Measurements from ENCODE around the gene RNF6.

The RNF6 gene

DNA sequence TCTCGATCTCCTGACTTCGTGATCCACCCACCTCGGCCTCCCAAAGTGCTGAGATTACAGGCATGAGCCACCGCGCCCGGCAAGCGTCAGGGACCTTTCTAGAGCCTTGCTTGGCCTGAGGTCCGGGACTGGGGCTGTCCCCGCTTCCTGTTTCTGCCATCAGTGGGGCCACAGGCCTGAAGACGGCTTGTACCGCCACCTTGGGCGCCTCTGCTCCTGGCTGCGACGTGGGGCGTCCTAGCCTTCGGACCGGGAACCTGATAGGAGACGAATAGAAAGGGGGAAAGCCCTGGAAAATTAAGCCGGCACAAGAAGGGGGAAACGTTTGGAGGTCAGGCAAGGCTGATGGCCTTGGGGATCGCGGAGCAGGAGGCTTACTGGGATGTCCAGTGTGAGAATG lies 35.1 kb downstream of the RNF6 start:
- Histone ChIP-seq H3K4me1 (ENCODE audit: control insufficient read depth, low read depth, low read length) (no peaks in the 10 kb centered on the region), H3K36me3 (ENCODE audit: control insufficient read depth, low read depth, low read length) (no peaks in the 10 kb centered on the region), H3K9ac (ENCODE audit: low read length) (no peak overlapping the region), H3K9me3 (ENCODE audit: control insufficient read depth, low read depth, low read length) (no peaks in the 10 kb centered on the region), H3K27me3 (ENCODE audit: control insufficient read depth, insufficient read depth, low read length) (peaks cover 8% of the 10 kb centered on the region), H3K4me3 (ENCODE audit: low read length) (peak overlapping the region; percentile 26), H3K27ac (ENCODE audit: low read length) (no peak overlapping the region)

DNA sequence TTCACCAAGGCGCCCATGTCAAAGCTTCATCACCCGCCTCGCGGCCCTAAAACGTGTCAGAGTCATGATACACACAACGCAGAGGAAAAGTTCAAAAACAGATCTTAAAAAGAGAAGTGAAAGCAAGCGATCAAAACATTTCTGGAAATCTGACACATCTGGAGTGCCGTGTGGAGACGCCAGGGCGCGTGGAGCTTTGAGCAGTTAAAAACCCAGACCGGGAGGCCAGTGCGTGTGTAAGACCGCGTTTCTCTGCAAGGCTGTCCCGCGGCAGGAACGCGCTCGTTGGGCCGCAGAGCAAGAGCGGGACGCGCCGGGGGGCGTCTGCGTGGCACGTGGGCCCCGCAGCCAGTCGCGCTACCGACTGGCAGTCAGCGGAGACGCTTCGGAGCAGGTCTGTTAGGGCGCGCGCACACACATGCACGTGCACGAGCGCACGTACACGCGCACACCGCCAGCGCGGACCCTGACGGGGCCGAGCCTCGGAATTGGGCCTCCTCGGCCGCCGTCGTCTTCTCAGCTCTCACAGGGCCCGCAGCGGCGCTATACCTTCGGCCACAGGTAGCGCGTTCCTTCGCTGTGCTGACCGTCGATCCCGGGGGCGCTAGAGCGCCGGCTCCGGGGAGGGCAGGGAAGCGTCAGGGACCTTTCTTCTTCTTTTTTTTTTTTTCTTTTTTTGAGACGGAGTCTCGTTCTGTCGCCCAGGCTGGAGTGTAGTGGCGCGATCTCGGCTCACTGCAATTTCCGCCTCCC lies 35.8 kb downstream of the RNF6 start:
- Histone ChIP-seq H3K9me3 (ENCODE audit: control insufficient read depth, low read depth, low read length) (no peaks in the 10 kb centered on the region), H3K4me3 (ENCODE audit: low read length) (peak overlapping the region; percentile 80), H3K27ac (ENCODE audit: low read length) (no peak overlapping the region), H3K27me3 (ENCODE audit: control insufficient read depth, insufficient read depth, low read length) (peaks cover 8% of the 10 kb centered on the region), H3K4me1 (ENCODE audit: control insufficient read depth, low read depth, low read length) (no peaks in the 10 kb centered on the region), H3K36me3 (ENCODE audit: control insufficient read depth, low read depth, low read length) (no peaks in the 10 kb centered on the region), H3K9ac (ENCODE audit: low read length) (peak overlapping the region; percentile 53)

DNA sequence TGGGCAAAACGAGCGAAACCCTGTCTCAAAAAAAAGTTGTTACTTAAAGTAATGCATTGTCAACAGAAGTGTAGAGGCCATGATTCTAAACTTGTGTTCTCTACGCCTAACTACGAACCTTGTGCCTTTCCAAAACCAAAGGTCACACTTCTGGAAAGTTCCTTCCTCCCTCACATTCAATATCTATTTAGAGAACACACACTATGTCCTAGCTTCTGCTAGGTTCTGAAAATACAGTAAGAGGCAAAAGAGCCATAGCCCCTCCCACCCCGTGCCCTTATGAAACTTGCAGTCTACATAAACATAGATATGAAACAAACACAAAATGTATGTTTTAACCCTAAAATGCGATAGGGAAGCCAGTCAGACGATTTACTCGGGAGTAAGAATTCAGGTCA lies 36.4 kb downstream of the RNF6 start:
- Histone ChIP-seq H3K27me3 (ENCODE audit: control insufficient read depth, insufficient read depth, low read length) (peaks cover 8% of the 10 kb centered on the region), H3K36me3 (ENCODE audit: control insufficient read depth, low read depth, low read length) (no peaks in the 10 kb centered on the region), H3K4me3 (ENCODE audit: low read length) (peak overlapping the region; percentile 80), H3K9ac (ENCODE audit: low read length) (peak overlapping the region; percentile 53), H3K9me3 (ENCODE audit: control insufficient read depth, low read depth, low read length) (no peaks in the 10 kb centered on the region), H3K27ac (ENCODE audit: low read length) (no peak overlapping the region), H3K4me1 (ENCODE audit: control insufficient read depth, low read depth, low read length) (no peaks in the 10 kb centered on the region)

DNA sequence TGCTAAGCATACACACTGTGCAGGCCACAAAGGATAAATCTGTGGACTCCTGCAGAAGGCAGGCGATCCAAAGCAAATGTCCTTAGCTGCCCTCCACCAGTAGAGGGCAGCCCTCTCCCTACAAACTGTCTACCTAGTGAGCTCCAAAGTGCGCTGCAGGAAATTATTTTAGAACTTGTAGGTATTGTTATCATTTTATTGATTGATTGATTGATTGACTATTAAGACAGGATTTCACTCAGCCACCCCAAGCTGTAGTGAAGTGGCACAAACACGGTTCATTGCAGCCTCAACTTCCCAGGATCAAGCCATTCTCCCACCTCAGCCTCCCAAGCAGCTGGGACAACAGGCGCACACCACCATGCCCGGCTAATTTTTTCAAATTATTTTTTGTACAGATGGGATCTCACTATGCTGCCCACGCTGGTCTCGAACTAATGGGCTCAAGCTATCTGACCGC lies 37.3 kb downstream of the RNF6 start:
- peaks cover 8% of the 10 kb centered on the region for H3K27me3 ChIP-seq (ENCODE audit: control insufficient read depth, insufficient read depth, low read length)

DNA sequence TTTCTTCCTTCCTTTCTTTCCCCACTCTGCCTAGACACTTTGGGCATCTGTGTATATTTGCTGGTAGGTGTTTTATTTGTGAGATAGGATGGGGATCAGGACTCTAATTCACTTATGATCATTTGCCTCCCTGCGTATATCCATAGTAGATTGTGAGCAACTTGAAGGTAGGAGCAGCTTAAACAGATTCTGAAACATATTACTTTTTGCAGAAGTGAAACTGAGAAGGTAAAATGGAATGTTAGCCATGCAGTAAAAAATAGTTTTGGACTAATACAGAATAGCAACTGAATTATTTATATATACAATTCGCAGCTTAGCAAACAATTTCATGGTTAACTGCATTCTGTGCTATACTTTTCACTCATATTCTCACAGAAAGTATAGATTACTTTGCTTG lies 38.7 kb downstream of the RNF6 start:
- Histone ChIP-seq H3K27ac (ENCODE audit: low read length) (no peak overlapping the region), H3K27me3 (ENCODE audit: control insufficient read depth, insufficient read depth, low read length) (peaks cover 8% of the 10 kb centered on the region), H3K36me3 (ENCODE audit: control insufficient read depth, low read depth, low read length) (no peaks in the 10 kb centered on the region), H3K9me3 (ENCODE audit: control insufficient read depth, low read depth, low read length) (no peaks in the 10 kb centered on the region), H3K4me1 (ENCODE audit: control insufficient read depth, low read depth, low read length) (no peaks in the 10 kb centered on the region), H3K9ac (ENCODE audit: low read length) (no peak overlapping the region), H3K4me3 (ENCODE audit: low read length) (no peak overlapping the region)

More for the DNA sequence above, 37.3 kb downstream of the RNF6 start:
- H3K27ac ChIP-seq (ENCODE audit: low read length), result no peak overlapping the region
- H3K9ac ChIP-seq (ENCODE audit: low read length), result no peak overlapping the region
- no peaks in the 10 kb centered on the region for H3K4me1 ChIP-seq (ENCODE audit: control insufficient read depth, low read depth, low read length)
- H3K4me3 ChIP-seq (ENCODE audit: low read length), result no peak overlapping the region
- no peaks in the 10 kb centered on the region for H3K9me3 ChIP-seq (ENCODE audit: control insufficient read depth, low read depth, low read length)
- no peaks in the 10 kb centered on the region for H3K36me3 ChIP-seq (ENCODE audit: control insufficient read depth, low read depth, low read length)

DNA sequence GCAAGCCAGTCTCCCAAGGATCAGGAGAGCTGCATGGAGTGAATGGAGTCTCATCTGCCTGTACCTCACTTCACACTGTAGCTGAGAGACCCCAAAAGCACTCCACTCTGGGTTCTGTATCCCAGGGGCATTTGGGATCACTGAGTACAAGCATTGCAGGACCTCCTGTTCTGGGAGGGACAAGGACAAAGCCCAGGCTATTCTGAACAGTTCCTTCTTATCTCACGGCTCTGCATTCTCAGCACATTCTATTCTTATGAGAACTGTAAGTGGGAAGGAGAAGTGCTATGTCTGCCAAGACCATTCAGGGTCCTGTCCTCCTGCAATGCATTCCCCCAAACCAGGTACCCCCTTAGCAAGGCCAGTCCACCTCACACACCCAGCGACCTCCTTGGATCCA lies 42.8 kb downstream of the RNF6 start:
- H3K27ac ChIP-seq (ENCODE audit: low read length), result no peak overlapping the region
- H3K27me3 ChIP-seq (ENCODE audit: control insufficient read depth, insufficient read depth, low read length), result no peaks in the 10 kb centered on the region
- no peak overlapping the region for H3K4me3 ChIP-seq (ENCODE audit: low read length)
- H3K36me3 ChIP-seq (ENCODE audit: control insufficient read depth, low read depth, low read length), result no peaks in the 10 kb centered on the region
- no peaks in the 10 kb centered on the region for H3K9me3 ChIP-seq (ENCODE audit: control insufficient read depth, low read depth, low read length)
- H3K9ac ChIP-seq (ENCODE audit: low read length), result no peak overlapping the region
- no peaks in the 10 kb centered on the region for H3K4me1 ChIP-seq (ENCODE audit: control insufficient read depth, low read depth, low read length)

DNA sequence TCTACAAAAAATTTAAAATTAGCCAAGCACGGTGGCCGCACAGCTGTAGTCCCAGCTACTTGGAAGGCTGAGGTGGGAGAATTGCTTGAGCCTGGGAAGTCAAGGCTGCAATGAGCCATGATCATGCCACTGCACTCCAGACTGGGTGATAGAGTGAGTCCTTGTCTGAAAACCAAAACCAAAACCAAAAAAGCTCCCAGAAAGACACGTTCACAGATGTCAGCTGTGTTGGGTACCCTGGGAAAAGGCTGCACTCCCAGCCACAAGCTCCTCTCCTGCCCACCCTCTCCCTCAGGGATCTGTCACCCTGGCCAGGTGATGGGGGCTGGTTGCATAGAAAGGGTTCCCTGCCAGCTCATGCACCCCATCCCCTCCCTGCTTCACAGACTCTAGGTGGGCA lies 53.3 kb downstream of the RNF6 start:
- H3K4me1 ChIP-seq (ENCODE audit: control insufficient read depth, low read depth, low read length), result no peaks in the 10 kb centered on the region
- H3K4me3 ChIP-seq (ENCODE audit: low read length), result no peak overlapping the region
- H3K27ac ChIP-seq (ENCODE audit: low read length), result no peak overlapping the region
- no peaks in the 10 kb centered on the region for H3K27me3 ChIP-seq (ENCODE audit: control insufficient read depth, insufficient read depth, low read length)
- H3K36me3 ChIP-seq (ENCODE audit: control insufficient read depth, low read depth, low read length), result no peaks in the 10 kb centered on the region
- no peaks in the 10 kb centered on the region for H3K9me3 ChIP-seq (ENCODE audit: control insufficient read depth, low read depth, low read length)
- H3K9ac ChIP-seq (ENCODE audit: low read length), result no peak overlapping the region

DNA sequence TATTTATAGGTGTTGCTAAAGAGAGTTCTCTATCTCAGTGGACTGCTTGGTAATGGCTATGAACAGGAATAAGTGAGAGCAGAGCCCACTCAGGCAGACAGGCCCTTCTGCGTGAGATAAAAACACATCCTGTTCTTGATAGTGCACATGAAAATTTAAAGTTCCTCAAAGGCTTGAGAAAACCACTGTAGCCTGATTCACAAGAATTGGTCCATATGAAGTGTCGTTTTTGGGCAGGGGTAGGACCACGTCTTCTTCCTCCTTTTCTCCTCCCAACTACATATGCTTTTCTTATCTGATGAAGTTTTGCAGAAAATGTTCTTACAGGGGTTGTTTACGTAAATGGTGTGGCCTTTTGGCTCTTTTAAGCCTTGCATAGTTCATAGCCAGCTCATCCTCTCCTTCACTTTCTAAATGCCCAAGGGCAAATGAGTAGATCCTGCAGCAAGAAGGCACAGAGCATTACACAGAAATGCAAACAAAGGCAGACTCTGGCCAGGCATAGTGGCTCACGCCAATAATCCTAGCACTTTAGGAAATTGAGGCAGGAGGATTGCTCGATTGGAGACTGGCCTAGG lies 53.8 kb downstream of the RNF6 start:
- H3K4me3 ChIP-seq (ENCODE audit: low read length), result no peak overlapping the region
- no peak overlapping the region for H3K9ac ChIP-seq (ENCODE audit: low read length)
- H3K9me3 ChIP-seq (ENCODE audit: control insufficient read depth, low read depth, low read length), result no peaks in the 10 kb centered on the region
- no peaks in the 10 kb centered on the region for H3K27me3 ChIP-seq (ENCODE audit: control insufficient read depth, insufficient read depth, low read length)
- H3K4me1 ChIP-seq (ENCODE audit: control insufficient read depth, low read depth, low read length), result no peaks in the 10 kb centered on the region
- H3K36me3 ChIP-seq (ENCODE audit: control insufficient read depth, low read depth, low read length), result no peaks in the 10 kb centered on the region
- H3K27ac ChIP-seq (ENCODE audit: low read length), result no peak overlapping the region

DNA sequence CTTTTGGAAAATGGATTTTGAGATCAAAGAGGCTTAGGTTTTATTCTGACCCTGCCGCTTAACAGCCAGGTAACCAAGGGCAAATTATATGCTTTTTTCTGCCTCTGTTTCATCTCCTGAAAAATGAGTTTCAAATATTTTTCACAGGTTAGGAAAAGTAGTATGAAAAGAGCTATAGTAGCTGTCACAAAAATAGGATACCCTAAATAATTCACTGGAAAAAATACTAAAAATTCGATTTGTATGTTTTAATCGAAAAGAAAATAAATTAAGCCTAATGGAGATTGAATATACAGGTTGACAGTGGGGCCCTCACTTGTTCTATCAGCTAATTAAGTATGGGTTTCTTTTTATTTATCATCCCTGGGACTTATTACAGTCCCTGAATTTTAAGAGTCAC lies 58.3 kb downstream of the RNF6 start:
- Histone ChIP-seq H3K9me3 (ENCODE audit: control insufficient read depth, low read depth, low read length) (no peaks in the 10 kb centered on the region), H3K4me1 (ENCODE audit: control insufficient read depth, low read depth, low read length) (no peaks in the 10 kb centered on the region), H3K36me3 (ENCODE audit: control insufficient read depth, low read depth, low read length) (no peaks in the 10 kb centered on the region), H3K4me3 (ENCODE audit: low read length) (no peak overlapping the region), H3K27ac (ENCODE audit: low read length) (no peak overlapping the region), H3K27me3 (ENCODE audit: control insufficient read depth, insufficient read depth, low read length) (no peaks in the 10 kb centered on the region), H3K9ac (ENCODE audit: low read length) (no peak overlapping the region)
